Renal pelvis (tissue), 4 donors: ENCODE measurements around the gene SERGEF. TPM values are rescaled to one million over a fixed set of nuclear protein-coding genes. Genes with fewer than 3 reads are reported as not detected.
A peak's percentile ranks its signal among the peaks of the same experiment; 100 is the strongest.

Experiments
- DNase-seq: peaks from one replicate; pipeline ENCODE4 v3.0.0-alpha.2; 2013
- polyA plus RNA-seq, 3 donors: library from polyadenylated mRNA; unstranded; fragments of 120-200 nt; gene quantifications; one replicate each; pipeline ENCODE4 v1.2.1, GENCODE V29; 2013; ENCODE audit not compliant: insufficient read length in 3 of 3

Gene SERGEF
- polyA plus RNA-seq, 3 donors = 18.5 to 21.8 (median 20.5) TPM

GRCh38 chr11:17865765-17866428 is 146.9 kb downstream of the SERGEF start:
- DNase-seq = no peak

GRCh38 chr11:17864478-17864941 is 148.3 kb downstream of the SERGEF start:
- DNase-seq = no peak

- no peak for DNase-seq
Observed at GRCh38 chr11:17861036-17861755, 151.7 kb downstream of the SERGEF start.

GRCh38 chr11:17859552-17859951 is 153.3 kb downstream of the SERGEF start:
- no peak for DNase-seq

DNA sequence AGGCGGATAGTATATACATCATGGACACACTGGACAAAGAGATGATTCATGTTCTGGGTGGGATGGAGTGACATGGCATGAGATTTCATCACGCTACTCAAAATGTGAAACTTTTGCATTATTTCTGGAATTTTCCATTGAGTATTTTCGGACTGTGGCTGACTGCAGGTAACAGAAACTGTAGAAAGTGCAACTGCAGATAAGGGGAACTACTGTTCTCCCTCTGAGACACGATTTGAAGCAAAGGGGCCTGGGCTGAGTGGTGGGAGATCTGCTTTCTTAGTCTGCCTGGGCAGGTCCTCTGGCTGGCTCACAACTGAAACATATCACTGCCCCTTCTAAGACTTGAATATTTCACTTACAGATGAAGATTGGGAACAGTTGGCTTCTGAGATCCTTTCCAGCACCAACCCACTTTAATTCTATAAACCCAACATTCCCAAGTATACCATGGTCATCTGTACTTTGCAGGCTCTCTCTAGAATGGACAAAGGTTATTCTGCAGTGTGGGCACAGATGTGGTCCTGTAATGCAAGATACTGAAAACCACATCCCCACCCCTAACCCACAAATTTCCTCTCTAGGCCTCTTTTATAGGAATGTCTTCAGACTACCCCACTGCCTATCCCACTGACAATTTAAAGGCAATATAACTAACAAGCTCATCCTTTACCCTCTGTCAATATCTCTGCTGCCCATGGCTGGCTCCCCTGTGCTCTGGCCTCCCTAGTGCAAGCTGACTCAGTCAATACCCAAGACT is 157.1 kb downstream of the SERGEF start:
- DNase-seq = no peak

DNA sequence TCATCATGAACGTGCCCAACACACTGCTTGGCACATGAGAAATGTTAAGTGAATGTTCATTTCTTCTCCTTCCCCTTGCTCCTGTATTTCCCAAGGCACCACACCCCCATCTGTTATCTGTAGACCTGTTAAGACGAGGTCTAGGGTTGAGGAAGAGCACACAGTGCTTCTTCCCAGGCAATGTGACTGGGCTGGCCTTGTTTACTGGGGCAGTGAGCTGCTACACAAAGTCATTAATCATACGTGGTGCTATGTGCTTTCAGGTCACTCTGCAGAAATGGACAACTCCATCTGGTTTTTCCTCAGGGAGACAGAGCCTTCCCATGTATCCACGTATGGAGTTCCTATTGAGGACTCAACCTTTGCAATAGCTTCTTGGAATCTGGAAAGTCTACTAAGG is 159.6 kb downstream of the SERGEF start:
- no peak for DNase-seq

DNA sequence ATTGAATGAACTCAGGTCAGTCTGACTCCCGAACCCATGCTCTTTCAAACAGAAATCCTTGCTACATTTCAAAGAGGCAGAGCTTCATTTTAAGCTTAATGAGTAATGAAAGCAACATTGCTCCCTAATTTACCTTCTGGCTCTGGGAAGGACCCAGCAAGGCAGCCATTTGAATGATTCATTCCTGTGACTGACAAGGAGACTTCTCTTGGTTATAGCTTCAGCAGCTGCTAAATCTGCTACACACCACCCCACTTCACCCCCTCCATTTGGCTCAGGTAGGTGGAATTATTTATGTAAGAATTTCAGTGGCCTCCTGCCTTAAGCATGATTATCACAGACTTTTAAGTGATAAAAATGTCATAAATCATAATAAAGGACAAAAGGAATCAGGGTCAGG is 160.6 kb downstream of the SERGEF start:
- no peak for DNase-seq

DNA sequence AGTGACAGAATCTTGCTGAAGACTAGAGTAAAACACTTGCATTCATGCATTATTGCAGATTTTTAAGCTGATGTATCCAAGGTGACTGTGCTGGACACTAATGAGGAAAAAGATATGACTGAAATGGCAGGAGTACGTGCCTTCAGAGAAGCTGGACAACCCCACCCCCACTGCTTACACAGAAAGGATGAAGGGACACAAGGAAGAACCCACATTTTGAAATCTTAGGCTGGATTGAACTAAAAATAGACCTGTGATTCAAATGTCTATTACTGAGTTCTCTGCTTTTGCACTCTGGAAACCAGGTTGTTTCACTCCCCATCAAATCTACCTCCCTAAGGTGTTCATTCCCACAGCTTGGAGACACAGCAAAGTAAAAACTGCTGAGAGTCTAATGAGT is 161.2 kb downstream of the SERGEF start:
- no peak for DNase-seq

DNA sequence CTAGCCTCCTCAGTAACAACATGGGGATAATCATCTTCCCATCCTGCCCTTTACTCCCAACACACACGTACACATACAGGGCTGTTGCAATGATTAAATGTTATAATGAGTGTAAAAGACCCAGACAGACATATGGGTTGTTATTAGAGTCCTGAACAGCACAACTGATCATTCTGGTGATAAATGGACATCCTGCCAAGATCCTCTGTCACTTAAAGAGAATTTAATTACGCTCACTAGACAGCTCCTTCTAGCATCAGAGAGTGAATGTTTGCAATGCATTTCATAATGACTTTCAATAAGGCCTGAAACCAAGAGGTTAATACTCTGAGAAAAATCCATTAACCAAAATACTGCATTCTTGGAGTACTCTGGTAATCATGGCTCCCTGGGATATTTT is 162.5 kb downstream of the SERGEF start:
- DNase-seq = no peak

DNA sequence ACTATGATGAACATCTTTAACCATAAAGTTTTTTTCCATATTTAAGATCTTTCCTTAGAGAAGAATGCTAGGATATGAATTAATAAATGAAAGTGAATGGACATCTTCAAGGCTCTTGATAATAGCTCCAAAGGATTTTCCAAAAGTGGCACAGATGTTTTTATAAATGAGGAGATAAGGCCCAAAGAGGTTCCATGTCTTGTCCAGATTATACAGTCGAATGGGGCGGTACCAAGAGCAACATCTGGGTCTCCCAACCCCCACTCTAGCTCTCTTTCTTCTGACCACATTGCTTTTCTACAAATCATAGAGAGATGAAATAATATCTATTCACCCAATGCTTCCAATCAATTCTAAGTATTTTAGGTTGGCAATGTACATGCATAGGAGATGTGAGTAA is 164.1 kb downstream of the SERGEF start:
- no peak for DNase-seq

DNA sequence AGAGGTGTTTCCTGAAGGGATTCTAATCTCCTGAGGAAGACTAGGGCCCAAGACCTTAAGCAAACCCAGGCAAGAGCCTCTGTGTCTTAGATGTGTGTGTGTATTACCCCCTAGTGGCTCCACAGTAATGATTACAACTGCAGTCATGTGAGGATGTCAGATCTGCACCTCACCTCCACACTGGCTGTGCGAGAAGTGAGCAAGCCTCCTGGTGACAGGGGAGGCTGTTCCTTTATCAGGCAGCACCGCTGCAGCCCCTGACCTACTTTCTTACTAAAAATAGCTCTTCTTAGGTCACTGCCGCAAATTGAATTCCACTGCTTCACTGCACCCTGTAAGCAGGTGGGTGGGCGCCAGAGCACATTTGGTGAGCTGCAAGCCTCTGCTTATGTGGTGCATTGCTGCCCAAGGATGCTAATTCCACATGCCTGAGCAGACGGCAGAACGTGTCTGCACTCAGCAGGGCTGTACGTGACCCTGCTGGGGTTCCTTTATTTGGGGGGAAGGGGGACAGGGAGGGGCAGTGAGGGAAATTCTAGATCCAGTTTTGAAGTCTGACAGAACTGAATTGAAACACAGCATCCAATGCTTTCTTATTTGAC is 165.9 kb downstream of the SERGEF start:
- peak; percentile 19 for DNase-seq

- no peak for DNase-seq
Observed at GRCh38 chr11:17845431-17845881, 167.4 kb downstream of the SERGEF start.

DNA sequence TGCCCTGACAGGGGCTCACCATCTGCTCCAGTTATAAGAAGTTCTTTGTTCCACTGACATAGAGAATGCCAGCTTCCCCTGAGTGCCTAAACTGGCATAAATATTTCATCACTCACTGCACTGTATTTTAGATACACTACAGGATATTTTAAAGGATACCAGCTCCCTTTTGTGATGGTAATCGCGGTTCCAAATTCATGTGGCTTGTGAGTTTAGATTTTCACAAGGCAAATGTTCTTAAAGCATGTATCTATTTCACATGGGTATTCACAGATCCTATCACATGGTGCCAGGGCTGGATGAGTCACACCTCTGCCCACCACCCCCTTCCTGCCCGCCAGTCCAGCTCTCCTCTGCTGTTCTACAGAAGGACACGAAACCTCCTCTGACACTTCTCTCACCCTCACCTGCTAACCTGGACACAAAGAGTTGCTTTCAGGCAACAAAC is 172.7 kb downstream of the SERGEF start:
- DNase-seq = no peak

- no peak for DNase-seq
Observed at GRCh38 chr11:17839450-17839849, 173.4 kb downstream of the SERGEF start.

DNA sequence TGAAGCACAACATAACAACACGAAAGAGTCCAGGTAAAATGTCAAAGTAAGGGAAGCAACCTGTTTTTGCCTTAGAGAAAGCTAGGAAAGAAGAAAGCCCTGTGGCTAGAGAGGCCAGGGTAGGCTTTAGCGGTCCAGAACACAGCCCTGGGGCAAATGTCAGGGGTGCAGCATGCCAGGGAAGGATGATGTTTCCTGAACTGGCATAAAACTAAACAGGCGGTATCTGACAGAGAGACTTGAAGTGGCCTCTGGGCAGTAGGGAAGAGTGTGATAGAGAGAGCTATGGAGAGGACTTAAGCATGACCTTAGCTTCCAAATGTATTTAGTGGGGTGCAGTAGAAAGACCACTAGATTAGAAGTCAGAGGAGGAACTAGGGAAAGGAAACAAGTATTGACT is 174.7 kb downstream of the SERGEF start:
- DNase-seq = no peak

DNA sequence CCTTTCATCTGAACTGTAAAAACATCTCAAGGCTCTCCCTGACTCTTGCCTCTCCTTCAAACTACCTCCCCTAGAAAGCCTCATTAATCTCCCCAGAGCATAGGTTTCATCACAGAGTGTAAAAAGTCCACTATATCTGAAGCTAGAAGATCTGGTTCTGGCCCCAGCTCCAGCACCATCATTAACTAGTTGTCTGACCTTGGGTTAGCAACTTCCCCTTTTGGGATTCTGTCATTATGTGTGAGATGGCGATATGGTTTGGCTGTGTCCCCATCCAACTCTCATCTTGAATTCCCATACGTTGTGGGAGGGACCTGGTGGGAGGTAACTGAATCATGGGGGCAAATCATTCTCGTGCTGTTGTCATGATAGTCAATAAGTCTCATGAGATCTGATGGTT is 181.0 kb downstream of the SERGEF start:
- no peak for DNase-seq

DNA sequence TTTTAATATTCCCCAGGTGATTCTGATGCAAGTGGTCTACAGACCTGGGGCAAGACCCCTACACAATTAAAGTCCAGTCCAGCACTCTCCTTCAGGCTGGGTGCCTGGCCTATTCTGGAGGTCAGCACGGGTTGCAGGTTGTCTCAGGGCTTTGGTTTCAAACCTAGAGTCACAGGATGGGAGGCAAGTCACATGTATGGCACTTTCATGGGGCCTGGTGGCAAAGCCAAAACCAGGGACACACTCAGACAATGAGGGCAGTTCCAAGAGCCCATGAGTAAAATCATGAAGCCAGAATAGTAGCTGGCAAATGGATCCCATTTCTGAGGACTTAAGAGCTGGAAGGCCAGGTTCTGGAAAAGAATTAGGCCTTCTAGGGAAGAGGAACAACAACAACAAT is 181.6 kb downstream of the SERGEF start:
- DNase-seq = no peak

- DNase-seq = peak; percentile 70
Observed at GRCh38 chr11:17828311-17828751, 184.5 kb downstream of the SERGEF start.

DNA sequence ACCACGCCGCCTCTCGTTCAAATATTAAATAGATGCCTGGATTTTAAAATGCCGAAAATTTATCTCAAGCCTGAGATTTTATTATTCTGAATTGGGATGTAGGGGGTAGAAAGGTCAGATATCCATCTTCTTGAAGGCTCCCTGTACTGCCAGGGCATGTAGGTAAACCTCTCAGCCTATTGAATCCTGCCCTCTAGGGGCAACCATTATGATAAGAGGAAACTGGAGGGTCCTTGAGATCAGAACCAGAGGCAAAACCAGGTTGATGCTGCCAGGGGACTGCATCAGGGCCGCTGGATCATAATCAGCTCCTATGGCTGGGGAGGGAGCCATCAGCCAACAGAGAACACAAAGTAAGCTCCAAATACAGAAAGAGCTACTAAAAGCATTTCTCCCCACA is 185.8 kb downstream of the SERGEF start:
- no peak for DNase-seq

- DNase-seq = no peak
Observed at GRCh38 chr11:17822401-17822781, 190.5 kb downstream of the SERGEF start.

DNA sequence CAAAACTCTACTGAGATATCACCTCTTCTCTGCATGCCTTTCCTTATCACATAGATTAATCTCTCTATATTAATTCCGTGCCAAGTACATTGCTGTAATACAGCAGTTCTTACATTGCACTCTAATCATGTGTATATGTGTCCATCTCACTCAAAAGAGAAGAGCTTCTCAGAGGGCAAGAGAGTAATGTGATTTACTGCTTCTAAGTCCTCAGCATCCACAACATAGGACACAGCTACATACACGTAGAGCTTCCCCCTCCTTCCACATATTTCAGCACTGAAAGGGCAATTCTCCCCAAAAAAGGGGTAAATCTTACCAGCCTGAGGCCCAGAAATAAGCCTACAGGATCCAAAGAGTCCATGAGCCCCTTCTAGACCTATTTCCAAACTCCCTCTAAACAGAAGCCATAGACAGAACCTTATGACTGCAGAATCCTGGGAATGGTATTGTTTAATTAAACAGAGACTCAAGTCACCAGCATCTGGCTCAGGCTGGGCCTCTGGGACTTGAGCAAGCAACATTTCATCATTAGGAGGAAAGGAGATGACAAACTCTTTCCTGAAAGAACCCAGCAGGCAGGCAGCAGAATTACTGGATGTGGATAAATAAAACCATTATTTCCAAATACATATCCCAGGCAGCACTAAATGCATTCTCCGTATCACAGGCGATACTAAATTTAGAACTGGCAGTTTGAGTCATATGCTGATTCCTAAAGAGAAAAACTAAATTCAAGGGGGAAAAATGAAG is 191.0 kb downstream of the SERGEF start:
- DNase-seq = peak; percentile 42
